Uterus (tissue), 2 donors: ENCODE results near the gene CYP4F3.

Source experiments
- POLR2A ChIP-seq, 2 donors: fragments of 450-650 bp; IDR thresholded peaks; one replicate each; pipeline ENCODE4 v1.6.1; 2016; ENCODE audit warnings: antibody characterized with exemption in 2 of 2, mild to moderate bottlenecking in 1 of 2, moderate library complexity in 1 of 2
- TF ChIP-seq, protein P1 (sequence below), 4 experiments: fragments of 200-600 bp in 2 of 4; fragments of 450-650 bp in 2 of 4; sonication (generic) in 2 of 4; IDR thresholded peaks; one replicate each; pipeline ENCODE4 v1.5.1; 2016 to 2019; ENCODE audit warnings: antibody characterized with exemption in 4 of 4, mild to moderate bottlenecking in 2 of 4, moderate library complexity in 1 of 4

DNA sequence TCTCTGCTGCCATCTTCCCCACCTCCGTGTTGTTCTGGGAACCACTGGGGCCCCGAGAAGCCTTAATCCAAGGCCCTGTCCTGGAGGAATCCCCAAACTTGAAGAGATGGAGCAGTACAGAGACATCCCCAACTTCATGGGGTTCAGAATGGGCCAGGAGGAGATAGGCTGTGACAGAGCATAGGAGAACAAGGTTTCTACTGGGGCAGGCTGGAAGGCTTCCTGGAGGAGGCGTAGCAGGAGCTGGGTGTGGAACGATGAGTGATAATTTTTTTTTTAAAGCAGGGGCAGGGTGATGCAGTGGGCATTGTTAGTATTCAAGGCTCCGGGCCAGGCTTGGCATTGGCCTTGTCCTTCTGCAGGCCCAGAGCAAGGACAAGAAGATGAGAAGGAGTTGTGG lies 22.4 kb upstream of the CYP4F3 start:
- TF ChIP-seq, protein P1, sequence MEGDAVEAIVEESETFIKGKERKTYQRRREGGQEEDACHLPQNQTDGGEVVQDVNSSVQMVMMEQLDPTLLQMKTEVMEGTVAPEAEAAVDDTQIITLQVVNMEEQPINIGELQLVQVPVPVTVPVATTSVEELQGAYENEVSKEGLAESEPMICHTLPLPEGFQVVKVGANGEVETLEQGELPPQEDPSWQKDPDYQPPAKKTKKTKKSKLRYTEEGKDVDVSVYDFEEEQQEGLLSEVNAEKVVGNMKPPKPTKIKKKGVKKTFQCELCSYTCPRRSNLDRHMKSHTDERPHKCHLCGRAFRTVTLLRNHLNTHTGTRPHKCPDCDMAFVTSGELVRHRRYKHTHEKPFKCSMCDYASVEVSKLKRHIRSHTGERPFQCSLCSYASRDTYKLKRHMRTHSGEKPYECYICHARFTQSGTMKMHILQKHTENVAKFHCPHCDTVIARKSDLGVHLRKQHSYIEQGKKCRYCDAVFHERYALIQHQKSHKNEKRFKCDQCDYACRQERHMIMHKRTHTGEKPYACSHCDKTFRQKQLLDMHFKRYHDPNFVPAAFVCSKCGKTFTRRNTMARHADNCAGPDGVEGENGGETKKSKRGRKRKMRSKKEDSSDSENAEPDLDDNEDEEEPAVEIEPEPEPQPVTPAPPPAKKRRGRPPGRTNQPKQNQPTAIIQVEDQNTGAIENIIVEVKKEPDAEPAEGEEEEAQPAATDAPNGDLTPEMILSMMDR (IDR thresholded peaks at IDR 0.05), result no peak
- no peak for TF ChIP-seq POLR2A (IDR thresholded peaks at IDR 0.05)
